Measurements from ENCODE around the gene BLM. TPM values are rescaled to one million over a fixed set of nuclear protein-coding genes. Genes with fewer than 3 reads are reported as not detected.

The BLM gene
- total and polyA plus RNA-seq, 2 of the 13 experiments (the other 11 are each of a cell fraction or from before 2014, with no cell fraction given): 5.1 to 11.8 TPM

DNA sequence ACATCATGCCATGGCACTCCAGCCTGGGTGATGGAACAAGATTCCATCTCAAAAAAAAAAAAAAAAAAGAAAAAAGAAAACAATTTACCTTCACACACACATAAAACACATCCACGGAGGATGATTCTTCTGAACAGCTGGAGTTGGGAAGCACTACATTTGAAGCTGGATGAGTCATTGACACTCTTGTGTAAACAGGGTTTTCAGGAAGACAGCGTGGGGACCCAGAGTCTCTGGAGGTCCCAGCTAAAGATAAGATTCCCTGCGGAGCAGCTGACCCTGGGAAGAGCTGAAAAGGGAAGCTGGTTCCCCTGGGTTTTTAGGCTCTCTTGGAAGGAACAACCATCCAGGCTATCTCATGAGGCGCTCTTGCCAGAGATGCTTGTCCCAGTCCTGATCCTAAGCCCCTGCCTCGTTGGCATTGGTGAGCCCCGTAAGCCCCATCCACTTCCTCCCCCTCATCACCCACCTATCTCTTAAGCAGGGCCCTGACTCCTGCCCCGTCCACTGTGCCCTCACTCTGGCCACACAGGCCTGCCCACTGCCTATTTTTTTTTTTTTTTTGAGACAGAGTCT lies 119.2 kb downstream of the BLM start (continued):
- TF ChIP-seq ZNF260 (CRISPR knock-in tag; IDR thresholded peaks at IDR 0.05; ENCODE audit: borderline replicate concordance, low read depth): no peak
- TF ChIP-seq, protein P1, sequence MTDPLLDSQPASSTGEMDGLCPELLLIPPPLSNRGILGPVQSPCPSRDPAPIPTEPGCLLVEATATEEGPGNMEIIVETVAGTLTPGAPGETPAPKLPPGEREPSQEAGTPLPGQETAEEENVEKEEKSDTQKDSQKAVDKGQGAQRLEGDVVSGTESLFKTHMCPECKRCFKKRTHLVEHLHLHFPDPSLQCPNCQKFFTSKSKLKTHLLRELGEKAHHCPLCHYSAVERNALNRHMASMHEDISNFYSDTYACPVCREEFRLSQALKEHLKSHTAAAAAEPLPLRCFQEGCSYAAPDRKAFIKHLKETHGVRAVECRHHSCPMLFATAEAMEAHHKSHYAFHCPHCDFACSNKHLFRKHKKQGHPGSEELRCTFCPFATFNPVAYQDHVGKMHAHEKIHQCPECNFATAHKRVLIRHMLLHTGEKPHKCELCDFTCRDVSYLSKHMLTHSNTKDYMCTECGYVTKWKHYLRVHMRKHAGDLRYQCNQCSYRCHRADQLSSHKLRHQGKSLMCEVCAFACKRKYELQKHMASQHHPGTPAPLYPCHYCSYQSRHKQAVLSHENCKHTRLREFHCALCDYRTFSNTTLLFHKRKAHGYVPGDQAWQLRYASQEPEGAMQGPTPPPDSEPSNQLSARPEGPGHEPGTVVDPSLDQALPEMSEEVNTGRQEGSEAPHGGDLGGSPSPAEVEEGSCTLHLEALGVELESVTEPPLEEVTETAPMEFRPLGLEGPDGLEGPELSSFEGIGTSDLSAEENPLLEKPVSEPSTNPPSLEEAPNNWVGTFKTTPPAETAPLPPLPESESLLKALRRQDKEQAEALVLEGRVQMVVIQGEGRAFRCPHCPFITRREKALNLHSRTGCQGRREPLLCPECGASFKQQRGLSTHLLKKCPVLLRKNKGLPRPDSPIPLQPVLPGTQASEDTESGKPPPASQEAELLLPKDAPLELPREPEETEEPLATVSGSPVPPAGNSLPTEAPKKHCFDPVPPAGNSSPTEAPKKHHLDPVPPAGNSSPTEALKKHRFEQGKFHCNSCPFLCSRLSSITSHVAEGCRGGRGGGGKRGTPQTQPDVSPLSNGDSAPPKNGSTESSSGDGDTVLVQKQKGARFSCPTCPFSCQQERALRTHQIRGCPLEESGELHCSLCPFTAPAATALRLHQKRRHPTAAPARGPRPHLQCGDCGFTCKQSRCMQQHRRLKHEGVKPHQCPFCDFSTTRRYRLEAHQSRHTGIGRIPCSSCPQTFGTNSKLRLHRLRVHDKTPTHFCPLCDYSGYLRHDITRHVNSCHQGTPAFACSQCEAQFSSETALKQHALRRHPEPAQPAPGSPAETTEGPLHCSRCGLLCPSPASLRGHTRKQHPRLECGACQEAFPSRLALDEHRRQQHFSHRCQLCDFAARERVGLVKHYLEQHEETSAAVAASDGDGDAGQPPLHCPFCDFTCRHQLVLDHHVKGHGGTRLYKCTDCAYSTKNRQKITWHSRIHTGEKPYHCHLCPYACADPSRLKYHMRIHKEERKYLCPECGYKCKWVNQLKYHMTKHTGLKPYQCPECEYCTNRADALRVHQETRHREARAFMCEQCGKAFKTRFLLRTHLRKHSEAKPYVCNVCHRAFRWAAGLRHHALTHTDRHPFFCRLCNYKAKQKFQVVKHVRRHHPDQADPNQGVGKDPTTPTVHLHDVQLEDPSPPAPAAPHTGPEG (CRISPR knock-in tag; IDR thresholded peaks at IDR 0.05): no peak
- TF ChIP-seq, protein P2, sequence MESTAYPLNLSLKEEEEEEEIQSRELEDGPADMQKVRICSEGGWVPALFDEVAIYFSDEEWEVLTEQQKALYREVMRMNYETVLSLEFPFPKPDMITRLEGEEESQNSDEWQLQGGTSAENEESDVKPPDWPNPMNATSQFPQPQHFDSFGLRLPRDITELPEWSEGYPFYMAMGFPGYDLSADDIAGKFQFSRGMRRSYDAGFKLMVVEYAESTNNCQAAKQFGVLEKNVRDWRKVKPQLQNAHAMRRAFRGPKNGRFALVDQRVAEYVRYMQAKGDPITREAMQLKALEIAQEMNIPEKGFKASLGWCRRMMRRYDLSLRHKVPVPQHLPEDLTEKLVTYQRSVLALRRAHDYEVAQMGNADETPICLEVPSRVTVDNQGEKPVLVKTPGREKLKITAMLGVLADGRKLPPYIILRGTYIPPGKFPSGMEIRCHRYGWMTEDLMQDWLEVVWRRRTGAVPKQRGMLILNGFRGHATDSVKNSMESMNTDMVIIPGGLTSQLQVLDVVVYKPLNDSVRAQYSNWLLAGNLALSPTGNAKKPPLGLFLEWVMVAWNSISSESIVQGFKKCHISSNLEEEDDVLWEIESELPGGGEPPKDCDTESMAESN (CRISPR knock-in tag; conservative IDR thresholded peaks at IDR 0.05): no peak
- no peak for TF ChIP-seq FOXA1 (IDR thresholded peaks at IDR 0.05)
- TF ChIP-seq FOXA1 (CRISPR knock-in tag; IDR thresholded peaks at IDR 0.05): peak; percentile 81
- TF ChIP-seq SOX13 (IDR thresholded peaks at IDR 0.05): no peak
- TF ChIP-seq SOX13 (CRISPR knock-in tag; conservative IDR thresholded peaks at IDR 0.05 in 1 of 2, IDR thresholded peaks at IDR 0.05 in 1 of 2): peak in 1 of 2 experiments; percentile 32; a peak in 1 of 4 replicates
- TF ChIP-seq ZNF749 (CRISPR knock-in tag; IDR thresholded peaks at IDR 0.05; ENCODE audit: borderline replicate concordance): no peak
- no peak for TF ChIP-seq SIX1 (CRISPR knock-in tag; IDR thresholded peaks at IDR 0.05; ENCODE audit: borderline replicate concordance)
- no peak for TF ChIP-seq FOXP1 (IDR thresholded peaks at IDR 0.05)
- TF ChIP-seq FOXP1 (CRISPR knock-in tag; IDR thresholded peaks at IDR 0.05): 0 out of 2 replicates have a peak, but pooled peaks have one; percentile 16
- TF ChIP-seq EEA1 (CRISPR knock-in tag; IDR thresholded peaks at IDR 0.05; ENCODE audit: borderline replicate concordance): no peak
- TF ChIP-seq, protein P3, sequence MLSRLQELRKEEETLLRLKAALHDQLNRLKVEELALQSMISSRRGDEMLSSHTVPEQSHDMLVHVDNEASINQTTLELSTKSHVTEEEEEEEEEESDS (CRISPR knock-in tag; IDR thresholded peaks at IDR 0.05; ENCODE audit: borderline replicate concordance): no peak
- TF ChIP-seq RFXAP (CRISPR knock-in tag; IDR thresholded peaks at IDR 0.05; ENCODE audit: borderline replicate concordance): no peak
- TF ChIP-seq, protein P4, sequence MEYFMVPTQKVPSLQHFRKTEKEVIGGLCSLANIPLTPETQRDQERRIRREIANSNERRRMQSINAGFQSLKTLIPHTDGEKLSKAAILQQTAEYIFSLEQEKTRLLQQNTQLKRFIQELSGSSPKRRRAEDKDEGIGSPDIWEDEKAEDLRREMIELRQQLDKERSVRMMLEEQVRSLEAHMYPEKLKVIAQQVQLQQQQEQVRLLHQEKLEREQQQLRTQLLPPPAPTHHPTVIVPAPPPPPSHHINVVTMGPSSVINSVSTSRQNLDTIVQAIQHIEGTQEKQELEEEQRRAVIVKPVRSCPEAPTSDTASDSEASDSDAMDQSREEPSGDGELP (IDR thresholded peaks at IDR 0.05; ENCODE audit: borderline replicate concordance, low read depth): peak; percentile 82; the same call in 1 of the 2 replicates
- TF ChIP-seq ISL2 (CRISPR knock-in tag; IDR thresholded peaks at IDR 0.05): no peak
- TF ChIP-seq ZNF501 (CRISPR knock-in tag; IDR thresholded peaks at IDR 0.05): no peak
- TF ChIP-seq, protein P5, sequence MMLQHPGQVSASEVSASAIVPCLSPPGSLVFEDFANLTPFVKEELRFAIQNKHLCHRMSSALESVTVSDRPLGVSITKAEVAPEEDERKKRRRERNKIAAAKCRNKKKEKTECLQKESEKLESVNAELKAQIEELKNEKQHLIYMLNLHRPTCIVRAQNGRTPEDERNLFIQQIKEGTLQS (CRISPR knock-in tag; IDR thresholded peaks at IDR 0.05): peak; percentile 80

All from HepG2 (cell line).